ENCODE results near the gene XPNPEP2. TPM values are rescaled to one million over a fixed set of nuclear protein-coding genes. Genes with fewer than 3 reads are reported as not detected.

Gene XPNPEP2
- not detected in 2 replicates for total RNA-seq (2014; rRNA removed; shearing (Covaris generic); ENCODE audit: low replicate concordance)

GRCh38 chrX:129738466-129739308 is at the start of gene XPNPEP2:
Gene XPNPEP2, plus strand, starts transcription at chrX:129738979. Its CDS starts 235 bp downstream, at chrX:129739214.
- H3K27me3 ChIP-seq: no peaks in the 10 kb centered on the region
- H3K9me3 ChIP-seq: no peaks in the 10 kb centered on the region
- no peaks in the 10 kb centered on the region for H3K36me3 ChIP-seq
- no peak within 1 kb of the TSS for H3K4me3 ChIP-seq
- no peak for DNase-seq

DNA sequence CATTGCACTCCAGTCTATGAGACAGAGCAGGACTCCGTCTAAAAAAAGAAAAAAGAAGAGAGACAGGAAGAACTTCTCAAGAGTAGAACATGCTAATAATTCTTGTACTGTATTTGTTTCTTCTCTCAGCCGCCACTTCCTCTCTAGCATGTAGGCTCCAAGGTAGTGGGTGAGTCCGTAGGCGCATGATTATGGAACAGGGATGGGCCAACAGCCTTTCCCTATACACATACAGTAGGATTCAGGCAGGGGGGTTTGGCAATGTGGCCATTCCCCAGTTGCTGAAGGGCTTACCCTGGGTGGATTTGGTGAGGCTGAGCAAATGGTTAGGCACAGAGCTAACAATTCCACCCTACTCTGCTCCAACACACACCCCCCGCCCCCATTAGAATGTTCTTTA is 49.0 kb upstream of the XPNPEP2 start:
- no peak for DNase-seq
- no peaks in the 10 kb centered on the region for H3K27me3 ChIP-seq
- no peak overlapping the region for H3K4me3 ChIP-seq
- H3K9me3 ChIP-seq: no peaks in the 10 kb centered on the region
- H3K36me3 ChIP-seq: no peaks in the 10 kb centered on the region

- H3K4me3 ChIP-seq: no peak overlapping the region
- H3K36me3 ChIP-seq: no peaks in the 10 kb centered on the region
- no peaks in the 10 kb centered on the region for H3K27me3 ChIP-seq
- DNase-seq: no peak
- no peaks in the 10 kb centered on the region for H3K9me3 ChIP-seq
Measured at GRCh38 chrX:129690435-129690834, 48.3 kb upstream of the XPNPEP2 start.

GRCh38 chrX:129693354-129693753 is 45.4 kb upstream of the XPNPEP2 start:
- no peak for DNase-seq
- no peaks in the 10 kb centered on the region for H3K27me3 ChIP-seq
- H3K4me3 ChIP-seq: no peak overlapping the region
- no peaks in the 10 kb centered on the region for H3K9me3 ChIP-seq
- no peaks in the 10 kb centered on the region for H3K36me3 ChIP-seq

DNA sequence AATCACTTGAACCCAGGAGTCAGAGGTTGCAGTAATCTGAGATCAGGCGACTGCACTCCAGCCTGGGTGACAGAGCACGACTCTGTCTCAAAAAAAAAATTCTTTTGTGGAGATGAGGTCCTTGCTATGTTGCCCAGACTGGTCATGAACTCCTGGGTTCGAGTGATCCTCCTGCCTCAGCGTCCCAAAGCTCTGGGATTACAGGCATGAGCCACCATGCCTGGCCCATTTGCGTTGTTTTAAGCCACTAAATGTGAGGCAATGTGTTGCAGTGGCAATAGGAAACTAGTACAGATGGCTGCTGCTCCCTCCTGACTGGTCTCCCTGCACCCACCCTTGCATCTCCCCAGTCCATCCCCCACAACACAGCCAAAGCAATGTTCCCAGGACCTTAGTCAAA is 44.0 kb upstream of the XPNPEP2 start:
- Histone ChIP-seq H3K36me3 (no peaks in the 10 kb centered on the region), H3K9me3 (no peaks in the 10 kb centered on the region), H3K27me3 (no peaks in the 10 kb centered on the region), H3K4me3 (no peak overlapping the region)
- no peak for DNase-seq

GRCh38 chrX:129695535-129695934 is 43.2 kb upstream of the XPNPEP2 start:
- H3K36me3 ChIP-seq: no peaks in the 10 kb centered on the region
- H3K27me3 ChIP-seq: no peaks in the 10 kb centered on the region
- DNase-seq: no peak
- H3K9me3 ChIP-seq: no peaks in the 10 kb centered on the region
- no peak overlapping the region for H3K4me3 ChIP-seq

- no peak overlapping the region for H3K4me3 ChIP-seq
- no peaks in the 10 kb centered on the region for H3K9me3 ChIP-seq
- H3K27me3 ChIP-seq: no peaks in the 10 kb centered on the region
- no peak for DNase-seq
- H3K36me3 ChIP-seq: no peaks in the 10 kb centered on the region
Measured at GRCh38 chrX:129695937-129696336, 42.8 kb upstream of the XPNPEP2 start.

GRCh38 chrX:129696463-129697155 is 42.2 kb upstream of the XPNPEP2 start:
- Histone ChIP-seq H3K9me3 (no peaks in the 10 kb centered on the region), H3K27me3 (no peaks in the 10 kb centered on the region), H3K36me3 (no peaks in the 10 kb centered on the region), H3K4me3 (no peak overlapping the region)
- no peak for DNase-seq

- H3K27me3 ChIP-seq: no peaks in the 10 kb centered on the region
- DNase-seq: no peak
- H3K4me3 ChIP-seq: no peak overlapping the region
- H3K36me3 ChIP-seq: no peaks in the 10 kb centered on the region
- no peaks in the 10 kb centered on the region for H3K9me3 ChIP-seq
Measured at GRCh38 chrX:129697204-129697829, 41.5 kb upstream of the XPNPEP2 start.

DNA sequence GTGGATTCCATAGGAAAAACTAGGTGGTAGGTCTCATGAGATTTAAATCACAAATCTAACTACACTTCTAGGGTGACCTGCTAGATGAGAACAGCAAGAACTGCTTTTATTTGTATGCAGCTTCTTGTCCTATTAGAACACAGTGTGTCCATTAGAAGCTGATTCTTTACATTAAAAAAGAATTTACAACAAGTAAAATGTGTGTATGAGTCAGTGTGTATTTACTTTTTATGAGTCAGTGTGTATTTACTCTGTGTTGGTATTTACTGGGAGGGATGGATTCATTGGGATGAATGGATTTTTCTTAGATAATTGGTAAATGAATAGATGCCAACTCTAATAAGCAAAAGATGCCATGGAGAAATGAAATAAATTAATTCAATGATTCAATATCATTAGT is 40.6 kb upstream of the XPNPEP2 start:
- Histone ChIP-seq H3K27me3 (no peaks in the 10 kb centered on the region), H3K4me3 (no peak overlapping the region), H3K9me3 (no peaks in the 10 kb centered on the region), H3K36me3 (no peaks in the 10 kb centered on the region)
- DNase-seq: no peak

DNA sequence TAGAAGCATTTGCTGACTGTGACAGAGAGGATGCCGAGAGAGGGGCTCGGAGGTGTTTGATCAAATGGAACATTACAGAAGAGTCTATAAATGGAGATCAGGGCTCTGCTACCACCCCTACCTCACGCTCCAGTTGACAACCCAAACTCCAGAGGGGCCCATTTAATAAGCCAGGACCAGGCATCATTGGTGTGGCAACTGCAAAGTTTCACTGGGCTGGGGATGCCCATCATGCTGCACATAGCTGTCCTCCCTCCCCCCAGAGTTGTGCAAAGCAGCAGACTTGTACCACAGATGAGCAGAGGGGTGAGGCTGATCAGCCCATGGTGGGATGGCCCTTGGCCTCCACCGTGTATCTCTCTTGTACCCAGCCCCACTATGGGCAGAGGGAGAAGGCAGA is 38.2 kb upstream of the XPNPEP2 start:
- no peak for DNase-seq
- Histone ChIP-seq H3K4me3 (no peak overlapping the region), H3K9me3 (no peaks in the 10 kb centered on the region), H3K27me3 (no peaks in the 10 kb centered on the region), H3K36me3 (no peaks in the 10 kb centered on the region)

GRCh38 chrX:129701624-129702069 is 37.1 kb upstream of the XPNPEP2 start:
- Histone ChIP-seq H3K4me3 (no peak overlapping the region), H3K9me3 (no peaks in the 10 kb centered on the region), H3K36me3 (no peaks in the 10 kb centered on the region), H3K27me3 (no peaks in the 10 kb centered on the region)
- DNase-seq: peak; percentile 88

DNA sequence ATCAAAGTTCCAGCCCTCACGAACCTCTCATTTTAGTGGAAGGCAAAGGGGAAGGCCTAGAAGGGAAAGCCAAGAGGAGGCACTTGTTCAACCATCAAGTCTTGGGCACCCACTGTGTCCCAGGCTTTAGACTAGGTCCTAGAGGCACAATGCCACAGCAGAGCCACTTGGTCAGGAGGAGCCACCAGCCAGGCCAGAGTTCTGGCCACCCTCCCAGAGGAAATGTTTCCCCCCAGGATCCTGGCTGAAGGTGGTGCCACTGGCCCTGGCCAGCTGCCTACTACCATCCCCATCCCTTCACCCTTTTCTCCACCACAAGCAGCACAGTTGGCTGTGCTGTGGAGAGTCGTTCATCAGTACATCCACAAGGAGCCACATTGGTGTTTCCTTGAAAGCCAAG is 34.3 kb upstream of the XPNPEP2 start:
- no peak for DNase-seq
- H3K36me3 ChIP-seq: no peaks in the 10 kb centered on the region
- H3K4me3 ChIP-seq: no peak overlapping the region
- no peaks in the 10 kb centered on the region for H3K9me3 ChIP-seq
- H3K27me3 ChIP-seq: no peaks in the 10 kb centered on the region

DNA sequence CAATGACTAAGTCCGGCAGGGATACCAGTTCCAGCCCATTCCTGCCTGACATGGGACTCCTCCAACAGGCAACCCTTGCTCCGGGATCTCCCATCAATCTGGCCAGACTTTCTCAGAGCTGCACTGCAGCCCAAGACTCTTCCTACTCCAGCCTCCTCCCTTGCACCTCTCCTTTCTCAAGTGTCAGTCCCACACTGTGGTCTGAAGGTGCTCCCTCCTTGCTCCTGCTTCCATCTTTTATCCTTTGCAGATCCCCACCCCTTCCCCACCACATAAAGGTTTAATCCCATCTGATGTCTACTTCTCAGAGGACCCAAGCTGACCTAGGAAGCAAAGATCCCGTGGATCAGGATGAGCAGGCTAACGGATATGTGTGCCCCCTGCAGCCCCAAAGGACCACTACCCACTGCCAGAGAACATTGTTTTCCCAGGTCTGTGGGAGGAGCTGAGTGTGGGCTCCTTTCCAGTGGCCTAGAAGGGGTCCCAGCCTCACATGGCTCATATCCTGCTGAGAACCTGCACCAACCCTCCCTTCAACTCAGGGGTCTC is 33.3 kb upstream of the XPNPEP2 start:
- Histone ChIP-seq H3K4me3 (no peak overlapping the region), H3K36me3 (no peaks in the 10 kb centered on the region), H3K9me3 (no peaks in the 10 kb centered on the region), H3K27me3 (no peaks in the 10 kb centered on the region)
- DNase-seq: no peak

GRCh38 chrX:129705988-129706387 is 32.8 kb upstream of the XPNPEP2 start:
- H3K9me3 ChIP-seq: no peaks in the 10 kb centered on the region
- DNase-seq: no peak
- no peaks in the 10 kb centered on the region for H3K36me3 ChIP-seq
- H3K4me3 ChIP-seq: no peak overlapping the region
- no peaks in the 10 kb centered on the region for H3K27me3 ChIP-seq

GRCh38 chrX:129706400-129707072 is 32.2 kb upstream of the XPNPEP2 start:
- no peak overlapping the region for H3K4me3 ChIP-seq
- no peaks in the 10 kb centered on the region for H3K9me3 ChIP-seq
- peak; percentile 67 for DNase-seq
- H3K27me3 ChIP-seq: no peaks in the 10 kb centered on the region
- no peaks in the 10 kb centered on the region for H3K36me3 ChIP-seq

DNA sequence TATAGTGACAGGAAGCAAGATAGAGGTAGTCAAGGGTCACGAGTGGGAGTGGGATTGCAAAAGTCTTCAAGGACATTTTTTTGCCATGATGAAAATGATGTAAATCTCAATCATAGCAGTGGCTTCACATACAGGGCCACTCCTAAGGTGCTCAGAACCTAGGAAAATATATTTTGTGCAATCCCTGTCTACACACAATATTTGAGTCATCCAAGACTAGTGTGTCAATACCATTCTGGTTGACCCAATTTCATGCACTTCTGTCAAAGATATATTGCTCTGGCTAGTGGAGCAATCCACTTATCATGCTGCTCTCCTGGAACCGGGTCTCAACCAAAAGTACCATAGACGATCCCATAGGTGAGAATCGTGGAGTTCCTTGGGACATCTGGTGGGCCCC is 24.2 kb upstream of the XPNPEP2 start:
- H3K27me3 ChIP-seq: no peaks in the 10 kb centered on the region

More for the DNA sequence above, 24.2 kb upstream of the XPNPEP2 start:
- Histone ChIP-seq H3K36me3 (no peaks in the 10 kb centered on the region), H3K4me3 (no peak overlapping the region), H3K9me3 (no peaks in the 10 kb centered on the region)
- DNase-seq: no peak
